Keratinocyte (primary cell): ENCODE measurements around the gene PDE3A. TPM values are rescaled to one million over a fixed set of nuclear protein-coding genes. Genes with fewer than 3 reads are reported as not detected.

Experiments
- DNase-seq: peaks from one replicate; pipeline ENCODE4 v3.0.0-alpha.2; 2011; ENCODE audit warnings: low read depth, missing footprints, low spot score
- FAIRE-seq: peaks from 2 replicates; lab custom pipeline; 2011; peaks lifted over from hg19 to GRCh38; lab: Jason Lieb, UNC
- H2AFZ ChIP-seq: 2 replicates; pipeline ENCODE4 v1.6.0; 2012; ENCODE audit warnings: low read length, control low read depth, inconsistent platforms; ENCODE audit not compliant: control insufficient read depth
- H3K27ac ChIP-seq: 2 replicates; pipeline ENCODE4 v1.5.1; 2011; ENCODE audit warnings: low read length; ENCODE audit not compliant: control insufficient read depth, insufficient read depth
- H3K27me3 ChIP-seq: 3 replicates; pipeline ENCODE4 v1.6.0; 2011; ENCODE audit warnings: low read length; ENCODE audit not compliant: control insufficient read depth, insufficient read depth; ENCODE audit errors: extremely low read depth
- H3K36me3 ChIP-seq, 2 experiments: 2 replicates in 1 of 2; 3 replicates in 1 of 2; pipeline ENCODE4 v1.5.1; 2011; ENCODE audit warnings: low read length in 2 of 2, mild to moderate bottlenecking in 1 of 2; ENCODE audit not compliant: control insufficient read depth in 2 of 2, insufficient read depth in 2 of 2; ENCODE audit errors: extremely low read depth in 1 of 2
- H3K4me1 ChIP-seq: 3 replicates; pipeline ENCODE4 v1.5.1; 2011; ENCODE audit warnings: low read length; ENCODE audit not compliant: control insufficient read depth, insufficient read depth; ENCODE audit errors: extremely low read depth
- H3K4me2 ChIP-seq: 3 replicates; pipeline ENCODE4 v1.6.0; 2011; ENCODE audit warnings: low read depth, low read length; ENCODE audit not compliant: control insufficient read depth, insufficient read depth; ENCODE audit errors: extremely low read depth
- H3K4me3 ChIP-seq, 3 experiments: fragments of 200-600 bp in 1 of 3; sonication (generic) in 1 of 3; 2 replicates in 2 of 3; 3 replicates in 1 of 3; pipeline ENCODE4 v1.5.1; 2011 to 2016; ENCODE audit warnings: low read length in 3 of 3, mild to moderate bottlenecking in 3 of 3, control low read depth in 2 of 3, inconsistent platforms in 1 of 3, low read depth in 1 of 3, mixed read lengths in 1 of 3, mixed run types in 1 of 3, moderate library complexity in 1 of 3; ENCODE audit not compliant: control insufficient read depth in 2 of 3, insufficient read depth in 2 of 3; ENCODE audit errors: extremely low read depth in 1 of 3
- H3K79me2 ChIP-seq: 2 replicates; pipeline ENCODE4 v1.6.0; 2012; ENCODE audit warnings: low read length; ENCODE audit not compliant: control insufficient read depth, insufficient read depth
- H3K9ac ChIP-seq: 3 replicates; pipeline ENCODE4 v1.6.0; 2011; ENCODE audit warnings: low read length; ENCODE audit not compliant: control insufficient read depth, insufficient read depth; ENCODE audit errors: extremely low read depth
- H3K9me1 ChIP-seq: 3 replicates; pipeline ENCODE4 v1.6.0; 2011; ENCODE audit warnings: low read length; ENCODE audit not compliant: control insufficient read depth, insufficient read depth; ENCODE audit errors: extremely low read depth
- H3K9me3 ChIP-seq: 2 replicates; pipeline ENCODE4 v1.5.1; 2012; ENCODE audit warnings: low read depth, low read length; ENCODE audit not compliant: control insufficient read depth
- H4K20me1 ChIP-seq: 3 replicates; pipeline ENCODE4 v1.6.0; 2011; ENCODE audit warnings: low read length; ENCODE audit not compliant: control insufficient read depth, insufficient read depth; ENCODE audit errors: extremely low read depth
- EZH2 ChIP-seq: IDR thresholded peaks from one replicate; pipeline ENCODE4 v1.6.1; 2012; ENCODE audit warnings: inconsistent platforms, mild to moderate bottlenecking, low read length, moderate library complexity
- dilution Hi-C: fragments of 300-500 bp; cut with MboI; formaldehyde crosslinking; loops from one replicate; pipeline ENCODE4 v1.7.0; 2020; ENCODE audit warnings: low sequenced_read_pairs; ENCODE audit not compliant: extremely low pct_ligation_motif_present
- polyA plus RNA-seq, 5 experiments: library from polyadenylated mRNA; depleted of rRNA in 3 of 5; stranded (reverse) in 3 of 5; stranded (forward) in 1 of 5; unstranded in 1 of 5; fragments of >200 nt; gene quantifications; 1 replicate in 1 of 5; 2 replicates in 3 of 5; 3 replicates in 1 of 5; pipeline versions ENCODE4 v1.2.1 to v1.2.3, GENCODE V29; 2011 to 2012; ENCODE audit warnings: missing spikeins in 2 of 5, low read depth in 1 of 5, low replicate concordance in 1 of 5
- TF ChIP-seq, protein P1 (sequence below), 3 experiments: IDR thresholded peaks in 1 of 3; conservative IDR thresholded peaks in 1 of 3; optimal IDR thresholded peaks in 1 of 3; 2 replicates in 2 of 3; 3 replicates in 1 of 3; pipeline versions ENCODE3 to v1.5.1; 2011; ENCODE audit warnings: low read length in 3 of 3, mild to moderate bottlenecking in 3 of 3, moderate library complexity in 2 of 3, control low read depth in 1 of 3, inconsistent platforms in 1 of 3; ENCODE audit not compliant: insufficient read depth in 2 of 3; ENCODE audit errors: extremely low read depth in 1 of 3

The PDE3A gene
- polyA plus RNA-seq, 1 donor (not counting 4 experiments of a cell fraction or from before 2014, with no cell fraction given) = 0.01 TPM

DNA sequence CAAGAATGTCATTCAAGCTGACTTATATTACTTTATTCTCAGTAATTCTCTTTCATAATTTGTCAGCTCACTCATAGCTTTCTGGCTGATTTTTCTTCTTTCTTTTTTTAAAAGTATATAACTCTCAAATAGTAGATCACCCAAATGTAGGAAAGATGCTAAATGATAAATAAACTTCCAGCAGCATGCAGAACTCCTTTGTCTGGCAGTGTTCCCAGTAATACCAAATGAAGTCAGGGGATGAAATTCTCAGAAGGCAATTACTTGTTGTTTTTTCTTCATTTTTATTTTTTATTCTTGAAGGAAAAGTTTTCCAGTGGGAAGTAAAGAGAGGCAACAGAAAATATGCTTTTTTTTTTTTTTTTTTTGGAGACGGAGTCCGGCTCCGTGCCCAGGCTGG, 193.5 kb downstream of the PDE3A start:
- dilution Hi-C loops = no loop called here
- no peak for FAIRE-seq

DNA sequence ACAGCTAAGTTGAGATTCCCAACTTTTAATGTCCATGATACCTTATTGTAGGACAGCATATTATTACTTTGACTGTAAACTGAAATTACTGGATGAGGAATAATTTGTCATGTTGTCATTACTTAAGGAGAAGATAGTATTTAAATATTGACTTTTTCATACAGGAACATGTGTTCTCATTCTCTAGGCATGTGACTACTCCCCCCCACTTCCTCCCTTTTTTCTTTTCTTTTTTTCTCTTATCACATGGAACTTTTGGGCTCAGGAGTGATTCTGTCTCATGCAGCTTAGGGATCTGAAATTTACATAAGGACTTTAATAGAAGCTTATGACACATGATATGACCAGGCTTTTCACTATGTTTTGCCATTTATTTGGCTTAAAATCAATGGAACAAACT, 199.1 kb downstream of the PDE3A start:
- DNase-seq = no peak
- H3K9ac ChIP-seq = no peak overlapping the region
- no peak overlapping the region for H2AFZ ChIP-seq
- H3K36me3 ChIP-seq = no peaks in the 10 kb centered on the region
- no peak overlapping the region for H3K4me3 ChIP-seq
- H3K27ac ChIP-seq = no peak overlapping the region
- H3K4me1 ChIP-seq = no peaks in the 10 kb centered on the region
- no peaks in the 10 kb centered on the region for H3K9me1 ChIP-seq
- no peaks in the 10 kb centered on the region for H4K20me1 ChIP-seq
- TF ChIP-seq EZH2 = no peak
- TF ChIP-seq, protein P1, sequence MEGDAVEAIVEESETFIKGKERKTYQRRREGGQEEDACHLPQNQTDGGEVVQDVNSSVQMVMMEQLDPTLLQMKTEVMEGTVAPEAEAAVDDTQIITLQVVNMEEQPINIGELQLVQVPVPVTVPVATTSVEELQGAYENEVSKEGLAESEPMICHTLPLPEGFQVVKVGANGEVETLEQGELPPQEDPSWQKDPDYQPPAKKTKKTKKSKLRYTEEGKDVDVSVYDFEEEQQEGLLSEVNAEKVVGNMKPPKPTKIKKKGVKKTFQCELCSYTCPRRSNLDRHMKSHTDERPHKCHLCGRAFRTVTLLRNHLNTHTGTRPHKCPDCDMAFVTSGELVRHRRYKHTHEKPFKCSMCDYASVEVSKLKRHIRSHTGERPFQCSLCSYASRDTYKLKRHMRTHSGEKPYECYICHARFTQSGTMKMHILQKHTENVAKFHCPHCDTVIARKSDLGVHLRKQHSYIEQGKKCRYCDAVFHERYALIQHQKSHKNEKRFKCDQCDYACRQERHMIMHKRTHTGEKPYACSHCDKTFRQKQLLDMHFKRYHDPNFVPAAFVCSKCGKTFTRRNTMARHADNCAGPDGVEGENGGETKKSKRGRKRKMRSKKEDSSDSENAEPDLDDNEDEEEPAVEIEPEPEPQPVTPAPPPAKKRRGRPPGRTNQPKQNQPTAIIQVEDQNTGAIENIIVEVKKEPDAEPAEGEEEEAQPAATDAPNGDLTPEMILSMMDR (optimal IDR thresholded peaks at IDR 0.05 in 1 of 3, IDR thresholded peaks at IDR 0.05 in 1 of 3, conservative IDR thresholded peaks at IDR 0.05 in 1 of 3; ENCODE audit: extremely low read depth in 1 of 3, insufficient read depth in 2 of 3, low read length in 3 of 3) = no peak
- H3K79me2 ChIP-seq = no peaks in the 10 kb centered on the region
- no peak for FAIRE-seq
- H3K27me3 ChIP-seq = no peaks in the 10 kb centered on the region
- dilution Hi-C loops = no loop called here
- H3K9me3 ChIP-seq = no peaks in the 10 kb centered on the region
- H3K4me2 ChIP-seq = no peak overlapping the region

More for the DNA sequence above, 193.5 kb downstream of the PDE3A start:
- TF ChIP-seq EZH2 = no peak
- TF ChIP-seq, protein P1 (optimal IDR thresholded peaks at IDR 0.05 in 1 of 3, IDR thresholded peaks at IDR 0.05 in 1 of 3, conservative IDR thresholded peaks at IDR 0.05 in 1 of 3; ENCODE audit: extremely low read depth in 1 of 3, insufficient read depth in 2 of 3, low read length in 3 of 3) = no peak
- no peak overlapping the region for H3K4me2 ChIP-seq
- H3K79me2 ChIP-seq = no peaks in the 10 kb centered on the region
- DNase-seq = no peak
- no peaks in the 10 kb centered on the region for H3K4me1 ChIP-seq
- H3K36me3 ChIP-seq = no peaks in the 10 kb centered on the region
- no peaks in the 10 kb centered on the region for H3K9me3 ChIP-seq
- H2AFZ ChIP-seq = no peak overlapping the region
- no peak overlapping the region for H3K4me3 ChIP-seq
- H3K9me1 ChIP-seq = no peaks in the 10 kb centered on the region
- no peak overlapping the region for H3K9ac ChIP-seq
- H3K27ac ChIP-seq = no peak overlapping the region
- H3K27me3 ChIP-seq = no peaks in the 10 kb centered on the region
- H4K20me1 ChIP-seq = no peaks in the 10 kb centered on the region
